NCI-H748 (cell line): Measurements from ENCODE around the gene RBMS3.
"Not testable (repeated sequence)": the region's sequence is repeated elsewhere in the genome, so short reads cannot be mapped to it uniquely, and the experiment has no call there.

ENCODE experiments used
- DNase-seq: peaks from one replicate; lab custom pipeline; 2025; ENCODE audit not compliant: unreplicated experiment; lab: John Stamatoyannopoulos, UW

Gene RBMS3

DNA sequence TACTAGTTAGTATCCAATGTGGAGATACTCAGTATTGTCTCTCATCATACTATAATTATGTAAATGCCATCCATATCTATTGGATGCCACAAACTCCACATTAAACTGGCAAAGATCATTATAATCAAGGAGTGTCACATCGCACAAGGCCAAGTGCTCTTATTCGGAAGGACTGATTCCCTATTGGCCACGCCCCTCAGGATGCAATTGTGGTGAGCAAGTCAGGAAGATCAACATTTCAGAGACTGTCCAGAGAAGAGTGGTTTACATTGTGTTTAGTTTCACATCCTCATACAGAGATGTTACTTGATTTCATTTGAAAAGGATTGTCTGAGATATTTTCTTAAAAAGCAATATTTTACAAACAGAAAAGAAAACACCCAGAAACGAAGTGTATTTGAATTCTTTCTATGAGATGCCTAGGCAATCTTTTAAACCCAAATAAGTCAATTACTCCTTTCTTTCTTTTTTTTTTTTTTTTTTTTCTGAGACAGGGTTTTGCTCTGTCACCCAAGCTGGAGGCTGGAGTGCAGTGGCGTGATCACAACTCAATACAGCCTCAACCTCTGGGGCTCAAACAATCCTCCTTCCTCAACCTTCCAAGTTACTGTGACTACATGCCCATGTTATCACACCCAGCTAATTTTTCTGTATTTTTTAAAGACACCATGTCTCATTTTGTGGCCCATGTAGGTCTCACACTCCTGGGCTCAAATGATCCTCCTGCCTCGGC, 369.1 kb downstream of the RBMS3 start:
- DNase-seq, result no peak

DNA sequence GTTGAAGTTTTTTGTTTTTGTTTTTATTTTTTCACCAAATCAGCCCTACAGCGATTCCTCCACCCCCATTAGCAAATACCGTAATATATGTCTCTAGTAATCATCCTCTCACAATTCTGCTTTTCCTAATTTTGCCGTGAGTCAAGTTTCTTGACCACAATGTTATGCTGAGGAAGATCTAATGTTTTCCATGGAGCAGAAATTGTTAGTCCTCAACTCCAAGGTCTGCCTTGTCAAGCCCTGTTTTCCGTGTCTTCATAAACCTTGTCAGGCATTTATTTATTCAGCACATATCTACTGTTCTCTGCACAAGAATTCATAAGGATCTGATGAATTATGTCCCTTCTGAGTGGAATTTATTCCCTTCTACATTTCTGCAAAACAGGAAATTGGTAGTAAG, 372.8 kb downstream of the RBMS3 start:
- DNase-seq, result no peak

DNA sequence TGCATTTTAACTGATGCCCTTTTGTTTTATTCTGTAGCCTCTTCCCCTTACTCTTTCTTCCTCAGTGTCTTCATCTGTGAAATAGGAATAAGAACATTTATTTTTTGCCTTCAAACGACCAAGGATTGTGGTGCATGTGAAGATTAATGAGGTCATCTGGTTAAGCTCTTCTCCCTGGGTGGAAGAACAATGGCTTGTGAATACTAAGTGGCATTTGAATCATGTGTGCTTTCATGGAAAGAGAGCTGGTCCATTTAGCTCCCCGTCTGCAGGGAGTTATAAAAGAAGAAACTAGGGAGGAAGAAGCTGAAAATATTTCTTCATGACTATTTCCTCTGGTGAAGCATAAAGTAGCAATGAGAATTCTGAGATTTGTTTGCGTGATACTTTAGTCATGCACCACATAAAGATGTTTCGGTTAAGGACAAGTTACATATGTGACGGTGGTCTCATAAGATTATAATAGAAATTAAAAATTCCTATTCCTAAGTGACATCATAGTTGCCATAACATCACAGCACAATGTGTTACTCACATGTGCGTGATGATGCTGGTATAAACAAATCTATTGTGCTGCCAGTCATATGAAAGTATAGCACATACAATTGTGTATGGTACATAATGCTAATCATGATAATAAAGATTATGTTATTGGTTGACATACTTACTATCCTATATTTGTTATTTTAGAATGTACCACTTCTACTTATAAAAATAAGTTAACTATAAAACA, 374.3 kb downstream of the RBMS3 start:
- no peak for DNase-seq

DNA sequence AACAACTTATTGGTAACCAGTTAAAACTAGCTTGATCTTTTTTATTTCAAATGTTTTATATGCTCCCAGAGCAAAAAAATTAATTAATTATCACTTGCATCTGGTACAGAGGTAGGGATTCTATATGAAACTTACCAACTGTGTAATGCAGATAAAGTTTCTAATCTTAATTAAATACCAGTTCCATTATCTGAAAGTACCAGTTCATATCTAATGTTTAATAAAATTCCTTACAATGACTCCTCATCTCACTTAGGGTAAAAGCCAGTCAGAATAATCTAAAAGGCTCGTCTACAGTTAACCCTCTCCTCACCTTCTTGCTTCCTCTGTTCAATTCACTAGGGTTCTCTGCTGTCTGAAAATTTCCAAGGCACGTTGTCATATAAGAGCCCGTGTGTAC, 384.8 kb downstream of the RBMS3 start:
- no peak for DNase-seq

DNA sequence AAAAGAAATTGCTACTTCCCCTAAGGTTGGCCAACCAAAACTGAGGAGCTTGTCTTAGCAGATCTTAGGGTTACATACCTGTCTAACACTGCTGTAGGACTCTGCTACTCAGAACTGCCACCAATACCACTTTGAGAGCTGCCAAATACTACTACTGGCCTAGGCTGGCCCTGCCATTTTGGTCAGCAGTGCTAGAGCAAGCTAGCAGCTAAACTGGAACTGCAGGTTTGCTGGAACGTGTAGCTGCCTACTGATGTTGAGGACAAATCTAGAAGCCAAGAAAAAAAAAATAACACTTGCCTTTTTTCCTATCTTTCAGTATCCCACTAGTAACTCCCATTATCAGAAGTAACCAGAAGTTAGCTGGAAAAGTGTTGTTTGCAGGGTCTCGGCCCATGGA, 387.4 kb downstream of the RBMS3 start:
- DNase-seq, result no peak

DNA sequence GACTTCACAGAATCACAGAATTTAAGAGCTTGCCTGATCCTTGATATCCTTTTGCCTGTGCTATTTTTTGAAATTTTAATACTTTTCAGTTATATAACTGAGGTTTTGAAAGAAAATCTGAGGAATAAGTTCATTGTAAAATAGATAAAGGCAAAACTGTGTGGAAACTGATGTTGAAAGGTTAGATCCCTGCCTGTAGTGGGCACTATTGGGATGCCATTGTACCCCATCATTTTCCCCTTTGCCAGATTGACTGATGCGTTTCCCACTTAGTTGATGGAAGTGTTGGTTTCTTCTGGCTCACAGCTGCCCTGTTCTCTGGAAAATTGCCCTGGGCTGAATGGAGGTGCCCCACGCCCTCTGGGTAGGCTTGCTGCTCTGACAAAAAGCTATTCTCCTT, 387.9 kb downstream of the RBMS3 start:
- no peak for DNase-seq

DNA sequence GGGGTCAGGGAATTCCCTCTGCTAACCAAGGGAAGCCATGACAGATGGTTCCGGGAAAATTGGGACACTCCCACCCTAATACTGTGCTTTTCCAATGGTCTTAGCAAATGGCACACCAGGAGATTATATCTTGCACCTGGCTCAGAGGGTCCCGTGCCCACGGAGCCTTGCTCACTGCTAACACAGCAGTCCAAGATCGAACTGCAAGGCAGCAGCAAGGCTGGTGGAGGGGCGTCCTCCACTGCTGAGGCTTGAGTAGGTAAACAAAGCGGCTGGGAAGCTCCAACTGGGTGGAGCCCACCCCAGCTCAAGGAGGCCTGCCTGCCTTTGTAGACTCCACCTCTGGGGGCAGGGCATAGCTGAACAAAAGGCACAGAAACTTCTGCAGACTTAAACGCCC, 389.6 kb downstream of the RBMS3 start:
- not testable (repeated sequence) for DNase-seq

DNA sequence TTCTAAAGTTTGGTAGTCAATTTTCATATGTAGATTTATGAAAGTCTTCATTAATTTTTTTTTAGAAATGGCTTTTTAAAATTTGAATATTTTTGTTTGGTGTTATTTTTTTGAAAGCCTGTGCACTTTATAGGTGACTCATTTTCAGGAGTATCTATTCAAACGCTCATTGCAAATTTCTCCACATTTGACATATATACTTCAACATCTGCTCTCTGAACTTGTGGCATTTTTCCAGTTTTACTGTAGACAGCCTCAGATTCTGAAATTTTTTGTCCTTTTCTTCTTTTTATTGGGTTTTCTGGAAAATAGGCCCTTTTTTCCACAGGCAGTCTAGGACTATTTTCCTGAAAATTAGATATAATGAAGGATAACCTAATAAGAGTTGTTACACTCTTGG, 396.6 kb downstream of the RBMS3 start:
- DNase-seq, result no peak

DNA sequence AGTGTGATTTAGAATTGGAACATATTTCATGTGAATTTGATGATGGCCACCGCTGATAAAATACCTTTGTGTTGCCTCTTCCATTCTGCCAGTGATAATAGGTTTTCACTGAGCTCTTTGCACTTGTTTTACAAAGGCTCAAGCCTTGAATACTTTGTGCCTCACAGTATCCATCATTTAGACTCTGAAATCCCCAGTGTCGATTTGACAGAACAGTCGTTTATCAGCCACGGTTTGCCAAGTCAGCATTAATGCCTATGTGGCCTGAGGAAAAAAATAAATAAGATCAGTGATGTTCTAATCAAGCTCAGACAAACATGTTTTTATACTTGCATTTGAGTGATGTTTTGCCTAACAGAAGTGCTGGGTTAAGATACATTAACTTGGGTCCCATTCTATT, 399.1 kb downstream of the RBMS3 start:
- no peak for DNase-seq

DNA sequence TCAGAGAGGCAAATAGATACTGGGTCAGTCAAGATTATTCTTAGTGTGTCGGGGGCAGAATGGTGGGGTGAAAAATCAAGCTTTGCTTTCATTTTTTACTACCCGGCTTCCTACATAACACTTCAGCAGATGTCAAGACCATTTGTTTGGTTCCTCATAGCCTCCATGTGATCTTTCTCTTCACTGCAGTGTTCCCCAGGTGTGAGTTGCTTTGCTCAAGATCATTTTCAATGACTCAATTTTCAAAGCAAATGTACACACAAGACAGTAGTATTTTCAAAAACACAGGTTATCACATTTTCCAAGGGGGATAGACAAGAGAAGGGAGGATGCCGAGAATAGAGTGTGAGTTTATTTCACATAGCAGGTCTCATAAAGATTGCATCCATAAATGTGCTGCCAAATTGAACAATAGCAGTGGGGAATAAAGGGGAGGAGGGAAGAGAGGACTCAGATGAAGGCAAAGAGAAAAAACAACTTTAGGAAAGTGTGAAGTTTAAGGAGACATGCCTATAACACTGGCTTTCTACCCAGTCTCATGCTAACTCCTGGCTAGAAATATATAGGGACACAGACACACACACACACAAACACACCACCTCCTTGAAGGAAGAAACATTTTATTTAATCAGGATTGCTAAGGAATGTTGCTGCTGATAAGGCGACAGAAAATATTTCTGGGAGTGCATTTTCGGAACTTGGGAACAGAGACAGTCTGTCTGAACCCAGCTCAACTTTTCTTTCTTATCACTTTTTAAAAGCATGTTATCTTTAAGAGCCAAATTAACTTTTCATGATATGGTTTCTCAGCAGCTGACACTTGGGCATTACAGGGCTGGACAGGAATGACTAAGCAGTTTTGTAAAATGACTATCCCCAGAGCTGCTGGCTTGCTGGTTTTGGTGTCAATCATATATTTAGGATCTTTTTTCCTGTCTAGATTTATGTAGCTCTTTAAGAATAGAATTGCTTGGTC, 402.4 kb downstream of the RBMS3 start:
- no peak for DNase-seq

DNA sequence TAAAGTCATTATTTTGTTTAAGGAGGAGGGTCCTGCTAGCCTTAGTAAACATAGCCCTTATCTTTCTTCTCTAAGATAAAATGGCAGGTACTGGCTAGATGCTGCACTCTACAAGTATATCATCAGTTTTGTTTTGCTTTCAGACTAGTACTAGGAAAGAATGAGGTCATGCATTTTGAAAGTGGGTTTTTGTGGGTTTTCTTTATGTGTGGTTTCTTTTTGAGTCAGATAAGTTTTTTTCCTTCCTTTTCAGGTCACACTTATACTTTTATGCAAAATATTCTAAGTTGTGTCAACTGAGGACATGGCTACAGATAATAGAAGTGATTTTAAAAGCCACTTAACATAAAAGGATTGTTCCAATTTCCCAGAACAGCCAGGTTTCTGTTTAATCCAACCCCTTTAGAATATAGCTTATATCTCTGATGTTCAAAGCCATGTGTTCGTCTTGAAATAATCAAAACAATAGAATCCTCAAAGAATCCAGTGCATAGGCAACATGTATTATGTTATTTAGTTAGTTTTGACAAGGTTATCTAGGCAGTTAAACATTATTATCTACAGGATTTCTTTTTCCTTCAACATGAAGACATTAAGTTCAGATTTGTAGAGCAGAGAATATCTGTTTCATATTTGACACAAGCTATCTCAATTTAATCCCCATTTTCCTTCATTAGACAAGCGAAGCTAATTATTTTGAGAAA, 406.2 kb downstream of the RBMS3 start:
- no peak for DNase-seq

DNA sequence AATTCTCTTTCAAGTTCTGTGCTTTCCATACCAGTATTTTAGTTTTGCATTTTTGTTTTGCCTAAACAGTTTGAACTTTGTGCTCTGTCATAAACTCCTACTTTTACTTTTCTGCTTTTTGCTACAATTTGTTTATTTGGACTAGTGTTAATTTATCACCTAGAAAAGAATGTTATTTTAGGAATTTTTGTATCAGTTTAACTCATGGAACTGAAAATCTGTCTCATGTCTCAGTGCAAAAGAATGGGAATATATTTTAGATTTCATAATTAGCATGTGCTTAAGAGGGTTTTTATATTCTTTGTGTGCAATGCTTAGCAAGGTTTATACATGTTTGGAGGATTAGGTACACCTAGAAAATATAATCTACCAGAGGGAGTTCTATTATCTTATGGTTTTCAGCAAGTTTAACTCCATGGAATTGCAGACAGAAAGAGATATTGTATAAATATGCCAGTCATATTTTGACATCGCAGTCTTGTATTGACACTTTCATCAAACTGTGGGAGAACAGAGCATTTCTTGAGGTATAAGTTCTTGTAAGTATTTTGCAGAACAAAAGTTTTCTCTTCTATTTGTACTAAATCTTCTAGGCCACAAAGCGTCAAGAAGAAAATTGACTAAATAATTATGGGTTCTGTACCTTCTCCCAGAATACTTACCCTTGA, 409.9 kb downstream of the RBMS3 start:
- DNase-seq, result no peak

DNA sequence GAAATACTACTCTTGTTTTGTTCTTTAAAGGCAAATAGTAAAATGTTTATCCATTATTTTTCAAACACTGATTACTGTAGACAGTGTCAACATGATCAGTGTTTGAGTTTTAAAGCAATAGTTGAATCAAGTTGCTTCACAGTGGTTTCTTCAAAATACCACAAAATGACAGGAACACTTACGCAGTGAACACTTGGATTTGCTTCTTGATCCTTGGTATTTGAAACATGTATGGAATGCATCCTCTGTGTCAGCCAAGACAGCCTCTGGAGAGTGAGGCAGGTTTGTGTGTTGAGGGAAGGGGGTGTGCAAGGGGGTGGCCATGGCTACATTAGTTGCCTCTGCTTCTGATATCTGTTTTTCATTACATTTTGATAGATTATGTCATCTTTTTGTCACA, 413.0 kb downstream of the RBMS3 start:
- no peak for DNase-seq

DNA sequence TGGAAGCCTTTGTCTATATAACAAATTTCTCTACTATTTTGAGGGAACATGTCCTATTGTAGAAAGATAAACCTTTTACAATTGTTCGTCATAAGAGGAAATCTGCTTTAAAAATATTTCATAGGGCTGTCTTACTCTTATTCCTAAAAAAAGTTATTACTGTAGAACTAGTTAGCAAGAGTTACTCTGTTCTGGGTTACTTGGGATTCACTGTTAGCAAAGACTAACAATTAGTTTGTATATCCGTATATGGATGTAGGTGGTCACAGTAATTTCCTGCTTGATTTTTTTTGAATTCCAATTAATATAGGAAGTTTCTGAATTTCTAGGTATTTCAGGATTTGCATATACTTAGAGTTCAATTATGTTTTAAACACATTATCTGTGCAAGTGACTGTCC, 413.5 kb downstream of the RBMS3 start:
- DNase-seq, result no peak

DNA sequence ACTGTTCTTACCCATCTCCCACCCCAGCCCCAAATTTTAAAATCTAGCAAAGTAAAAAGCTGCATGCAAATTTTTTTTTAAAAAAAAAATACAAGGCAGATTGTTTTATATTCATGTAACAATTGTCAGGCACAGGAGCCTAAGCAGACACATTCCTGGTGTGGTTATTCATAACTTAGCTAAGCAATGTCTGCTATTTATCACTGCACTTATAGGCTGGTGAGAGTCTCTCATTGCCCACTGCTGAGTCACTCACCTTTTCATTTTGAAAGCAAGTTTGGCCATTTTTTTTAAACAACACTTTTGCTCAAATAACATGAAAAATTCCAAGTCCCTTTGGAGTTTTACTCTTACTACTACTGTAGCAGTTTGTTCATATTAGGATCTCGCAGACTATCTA, 413.9 kb downstream of the RBMS3 start:
- DNase-seq, result no peak

DNA sequence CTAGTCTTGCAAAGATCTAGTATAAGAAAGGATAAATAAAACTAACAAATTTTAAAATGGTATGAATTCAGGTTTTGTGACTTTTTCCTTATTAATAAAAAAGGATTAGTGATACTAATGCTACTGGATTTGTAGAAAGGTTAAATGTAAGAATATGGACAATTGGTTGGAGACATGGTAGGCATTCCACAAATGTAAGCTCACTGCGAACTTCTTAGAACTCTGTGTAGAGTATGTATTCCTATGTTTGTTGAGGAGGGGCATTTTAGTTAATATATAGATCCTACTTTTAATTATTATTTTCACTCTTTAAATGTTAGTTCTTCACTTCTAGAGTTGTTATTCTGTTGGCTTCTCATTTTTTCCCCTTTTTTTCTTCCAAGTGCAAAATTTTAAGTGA, 414.3 kb downstream of the RBMS3 start:
- DNase-seq, result no peak

DNA sequence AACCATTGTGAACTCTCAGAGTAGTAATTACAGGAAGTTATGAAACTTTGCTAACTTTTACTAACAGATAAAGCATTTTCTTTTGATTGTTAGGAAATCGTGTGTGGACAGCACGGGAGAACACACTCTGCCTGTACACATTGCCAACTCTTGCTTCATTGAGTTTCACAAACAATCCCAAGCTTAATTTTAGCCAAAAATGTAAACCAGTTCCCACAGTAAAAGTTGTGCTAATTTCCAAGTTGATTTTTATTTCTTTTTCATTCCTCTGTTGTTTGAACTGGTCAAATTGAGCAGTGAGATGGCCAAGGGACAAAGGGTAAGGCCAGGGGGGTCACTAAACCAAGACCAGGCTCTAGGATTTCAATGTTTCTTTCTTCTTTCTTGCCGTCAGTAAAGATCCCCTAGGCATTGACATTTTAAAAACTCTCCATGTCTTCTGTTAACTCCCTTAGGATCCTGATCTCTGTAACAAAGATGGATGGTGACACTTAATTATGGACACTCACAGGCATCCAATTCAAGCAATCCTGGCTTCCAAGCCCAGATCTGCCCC, 414.9 kb downstream of the RBMS3 start:
- no peak for DNase-seq

DNA sequence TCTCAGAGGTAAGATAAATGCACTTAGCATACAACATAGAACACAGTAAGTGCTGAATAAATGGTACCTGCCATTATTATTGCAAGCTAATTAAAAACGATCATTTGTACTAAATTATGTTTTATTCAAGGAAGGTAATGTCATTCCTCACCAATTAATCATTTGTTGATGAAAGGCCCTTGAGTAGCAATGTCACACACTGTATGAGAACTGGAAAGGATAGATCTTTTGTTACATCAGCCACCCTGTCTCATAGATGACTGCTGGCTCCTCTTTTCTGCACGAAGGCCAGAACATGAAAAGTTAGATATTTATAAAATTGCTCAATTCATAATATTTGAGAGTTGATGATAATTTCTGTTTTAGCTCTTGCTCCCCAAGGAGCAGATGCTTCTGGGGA, 415.4 kb downstream of the RBMS3 start:
- DNase-seq, result no peak

DNA sequence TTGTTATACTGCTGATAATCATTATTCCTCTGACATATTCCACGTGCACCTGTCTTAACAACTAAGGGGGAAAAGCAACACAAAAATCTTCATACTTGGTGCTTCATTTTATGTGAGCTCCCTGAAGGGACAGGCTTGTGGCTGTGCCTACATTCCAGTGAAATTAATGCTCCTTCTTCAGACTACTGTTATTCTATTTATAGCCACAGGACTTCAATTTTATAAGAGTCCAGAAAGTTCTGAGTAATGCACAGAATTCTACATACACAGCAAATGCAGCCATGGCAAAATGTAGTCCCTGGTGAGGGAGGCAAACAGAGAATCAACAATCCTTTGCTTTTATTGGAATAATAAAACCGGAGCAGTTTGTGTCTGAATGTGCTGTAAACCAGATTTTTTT, 417.1 kb downstream of the RBMS3 start:
- DNase-seq, result no peak

DNA sequence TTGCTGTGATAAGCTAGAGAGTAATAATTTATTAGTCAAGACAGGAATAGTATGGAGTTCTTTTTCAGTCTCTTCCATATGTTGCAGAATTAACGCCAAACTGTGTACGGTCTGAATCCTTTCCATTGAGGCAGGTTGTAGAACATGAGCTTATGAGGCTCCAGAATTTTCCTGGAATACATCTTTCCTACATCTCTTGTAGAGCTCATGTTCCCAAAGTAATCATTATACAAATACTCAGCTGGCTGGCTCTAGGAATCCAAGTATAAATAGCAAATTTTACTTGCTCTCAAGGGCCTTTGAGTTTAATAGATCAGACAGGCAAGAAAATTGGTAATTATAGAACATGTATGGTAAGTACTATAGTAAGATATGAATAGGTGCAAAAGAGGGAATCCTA, 419.4 kb downstream of the RBMS3 start:
- DNase-seq, result no peak
